AG09309 (cell line): ENCODE results near the gene MIA.

ENCODE experiments used
- DNase-seq: peaks from one replicate; pipeline ENCODE4 v3.0.0-alpha.2; 2010; ENCODE audit warnings: low read depth
- H3K4me3 ChIP-seq: 2 replicates; pipeline ENCODE4 v1.5.1; 2011; ENCODE audit warnings: mild to moderate bottlenecking, low read depth, low read length, moderate library complexity; ENCODE audit not compliant: control insufficient read depth
- CTCF ChIP-seq: IDR thresholded peaks from 2 replicates; pipeline ENCODE4 v1.5.1; 2011; ENCODE audit warnings: mild to moderate bottlenecking, low read depth, low read length, inconsistent platforms; ENCODE audit not compliant: insufficient read depth, control insufficient read depth; ENCODE audit errors: missing control alignments

The MIA gene

GRCh38 chr19:40752257-40752781 is 23.0 kb upstream of the MIA start:
- no peak for DNase-seq
- TF ChIP-seq CTCF, result no peak
- H3K4me3 ChIP-seq, result peak overlapping the region; percentile 61

GRCh38 chr19:40754611-40755247 is 20.6 kb upstream of the MIA start:
- no peak for DNase-seq
- TF ChIP-seq CTCF, result no peak
- no peak overlapping the region for H3K4me3 ChIP-seq

DNA sequence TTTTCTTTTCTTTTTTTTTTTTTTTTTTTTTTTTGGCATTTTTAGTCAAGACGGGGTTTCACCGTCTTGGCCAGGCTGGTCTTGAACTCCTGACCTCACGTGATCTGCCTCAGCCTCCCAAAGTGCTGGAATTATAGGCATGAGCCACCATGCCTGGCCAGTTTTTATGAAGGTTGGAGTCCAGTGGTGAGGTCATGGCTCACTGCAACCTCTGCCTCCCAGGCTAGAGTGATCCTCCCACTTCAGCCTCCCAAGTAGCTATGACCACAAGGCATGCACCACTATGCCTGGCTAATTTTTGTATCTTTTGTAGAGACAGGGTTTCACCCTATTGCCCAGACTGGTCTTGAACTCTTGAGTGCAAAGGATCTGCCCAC is 20.1 kb upstream of the MIA start:
- TF ChIP-seq CTCF, result no peak
- H3K4me3 ChIP-seq, result no peak overlapping the region
- DNase-seq, result no peak

DNA sequence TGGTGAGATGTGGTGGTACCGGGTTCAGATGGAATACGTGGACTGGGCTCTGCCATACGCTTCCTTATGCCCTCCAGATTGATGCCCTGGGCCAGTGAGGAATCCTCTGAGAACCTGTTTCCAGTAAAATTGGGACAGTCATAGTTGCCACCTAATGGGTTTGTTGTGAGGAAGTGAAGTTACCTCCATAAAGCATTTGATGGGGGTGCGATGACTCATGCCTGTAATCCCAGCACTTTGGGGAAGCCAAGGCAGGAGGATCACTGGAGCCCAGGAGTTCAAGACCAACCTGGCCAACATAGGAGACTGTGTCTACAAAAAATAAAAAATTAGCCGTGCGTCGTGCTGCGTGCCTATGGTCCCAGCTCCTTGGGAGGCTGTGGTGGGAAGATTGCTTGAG is 19.5 kb upstream of the MIA start:
- TF ChIP-seq CTCF, result no peak
- H3K4me3 ChIP-seq, result no peak overlapping the region

GRCh38 chr19:40756502-40757110 is 18.7 kb upstream of the MIA start:
- no peak for TF ChIP-seq CTCF
- no peak for DNase-seq
- H3K4me3 ChIP-seq, result no peak overlapping the region

More for the DNA sequence above, 19.5 kb upstream of the MIA start:
- DNase-seq, result no peak

GRCh38 chr19:40758491-40758890 is 16.8 kb upstream of the MIA start:
- no peak for DNase-seq
- TF ChIP-seq CTCF, result no peak
- H3K4me3 ChIP-seq, result no peak overlapping the region
